Spleen (tissue), 7 donors: Measurements from ENCODE around the gene CACNA1D.

Experiments used
- CTCF ChIP-seq, 11 experiments: fragments of 200-600 bp in 7 of 11; fragments of 450-650 bp in 4 of 11; sonication (generic) in 4 of 11; IDR thresholded peaks in 8 of 11; conservative IDR thresholded peaks in 3 of 11; 1 replicate in 7 of 11; 2 replicates in 4 of 11; pipeline versions ENCODE4 v1.4.0 to v1.8.0; 2016 to 2021; ENCODE audit warnings: antibody characterized with exemption in 11 of 11, inconsistent platforms in 4 of 11, mild to moderate bottlenecking in 1 of 11
- POLR2A ChIP-seq, 3 donors: fragments of 450-650 bp; IDR thresholded peaks; one replicate each; pipeline ENCODE4 v1.5.1; 2017; ENCODE audit warnings: antibody characterized with exemption in 3 of 3, mild to moderate bottlenecking in 1 of 3
- POLR2AphosphoS5 ChIP-seq, 3 donors: sonication (generic); formaldehyde crosslinking; IDR thresholded peaks; one replicate each; pipeline ENCODE4 v1.5.1; 2017; ENCODE audit warnings: antibody characterized with exemption in 3 of 3
- donor health status: DM: no; HTN: no; CAD: no; lungs with moderate emphysema.
- donor health status: DM: no; HTN: no; CAD: no.
- donor health status: DM: no; HTN: no; CAD: no.

GRCh38 chr3:53485675-53486403 is 8.6 kb upstream of the CACNA1D start:
- TF ChIP-seq POLR2AphosphoS5 (IDR thresholded peaks at IDR 0.05) (no peak), POLR2A (IDR thresholded peaks at IDR 0.05) (no peak), CTCF (IDR thresholded peaks at IDR 0.05 in 8 of 11, conservative IDR thresholded peaks at IDR 0.05 in 3 of 11) (no peak)
